ENCODE results near the gene PDE10A.

DNA sequence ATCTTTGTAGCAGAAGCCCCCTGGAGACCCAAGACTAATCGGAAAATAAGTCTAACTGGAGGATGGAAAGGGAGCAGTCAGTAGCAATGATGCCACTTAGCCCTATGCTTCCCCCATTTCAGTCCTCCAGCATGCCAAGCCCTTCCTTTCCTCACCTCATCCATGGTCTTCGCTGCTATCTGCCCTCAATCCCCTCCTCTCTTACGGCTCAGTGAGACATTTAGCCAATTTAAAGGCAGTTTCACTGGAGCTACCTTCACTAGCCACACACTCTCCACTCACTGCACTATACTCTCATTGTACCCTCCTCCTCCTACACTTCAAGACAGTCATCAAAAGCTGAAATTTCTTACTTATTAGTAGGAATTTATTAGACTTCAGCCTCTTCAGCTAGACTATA is 111.2 kb downstream of the PDE10A start:
- TF ChIP-seq, protein P1, sequence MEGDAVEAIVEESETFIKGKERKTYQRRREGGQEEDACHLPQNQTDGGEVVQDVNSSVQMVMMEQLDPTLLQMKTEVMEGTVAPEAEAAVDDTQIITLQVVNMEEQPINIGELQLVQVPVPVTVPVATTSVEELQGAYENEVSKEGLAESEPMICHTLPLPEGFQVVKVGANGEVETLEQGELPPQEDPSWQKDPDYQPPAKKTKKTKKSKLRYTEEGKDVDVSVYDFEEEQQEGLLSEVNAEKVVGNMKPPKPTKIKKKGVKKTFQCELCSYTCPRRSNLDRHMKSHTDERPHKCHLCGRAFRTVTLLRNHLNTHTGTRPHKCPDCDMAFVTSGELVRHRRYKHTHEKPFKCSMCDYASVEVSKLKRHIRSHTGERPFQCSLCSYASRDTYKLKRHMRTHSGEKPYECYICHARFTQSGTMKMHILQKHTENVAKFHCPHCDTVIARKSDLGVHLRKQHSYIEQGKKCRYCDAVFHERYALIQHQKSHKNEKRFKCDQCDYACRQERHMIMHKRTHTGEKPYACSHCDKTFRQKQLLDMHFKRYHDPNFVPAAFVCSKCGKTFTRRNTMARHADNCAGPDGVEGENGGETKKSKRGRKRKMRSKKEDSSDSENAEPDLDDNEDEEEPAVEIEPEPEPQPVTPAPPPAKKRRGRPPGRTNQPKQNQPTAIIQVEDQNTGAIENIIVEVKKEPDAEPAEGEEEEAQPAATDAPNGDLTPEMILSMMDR (IDR thresholded peaks at IDR 0.05; ENCODE audit: insufficient read depth, low read length, poor library complexity, severe bottlenecking): no peak
- no peak for TF ChIP-seq EZH2phosphoT487 (conservative IDR thresholded peaks at IDR 0.05; ENCODE audit: low read length)
